ENCODE data around the gene PPP3CA. TPM values are rescaled to one million over a fixed set of nuclear protein-coding genes. Genes with fewer than 3 reads are reported as not detected.

PPP3CA gene
- total RNA-seq, 2 donors from 2014 or later = 42.6 to 50.2 TPM

DNA sequence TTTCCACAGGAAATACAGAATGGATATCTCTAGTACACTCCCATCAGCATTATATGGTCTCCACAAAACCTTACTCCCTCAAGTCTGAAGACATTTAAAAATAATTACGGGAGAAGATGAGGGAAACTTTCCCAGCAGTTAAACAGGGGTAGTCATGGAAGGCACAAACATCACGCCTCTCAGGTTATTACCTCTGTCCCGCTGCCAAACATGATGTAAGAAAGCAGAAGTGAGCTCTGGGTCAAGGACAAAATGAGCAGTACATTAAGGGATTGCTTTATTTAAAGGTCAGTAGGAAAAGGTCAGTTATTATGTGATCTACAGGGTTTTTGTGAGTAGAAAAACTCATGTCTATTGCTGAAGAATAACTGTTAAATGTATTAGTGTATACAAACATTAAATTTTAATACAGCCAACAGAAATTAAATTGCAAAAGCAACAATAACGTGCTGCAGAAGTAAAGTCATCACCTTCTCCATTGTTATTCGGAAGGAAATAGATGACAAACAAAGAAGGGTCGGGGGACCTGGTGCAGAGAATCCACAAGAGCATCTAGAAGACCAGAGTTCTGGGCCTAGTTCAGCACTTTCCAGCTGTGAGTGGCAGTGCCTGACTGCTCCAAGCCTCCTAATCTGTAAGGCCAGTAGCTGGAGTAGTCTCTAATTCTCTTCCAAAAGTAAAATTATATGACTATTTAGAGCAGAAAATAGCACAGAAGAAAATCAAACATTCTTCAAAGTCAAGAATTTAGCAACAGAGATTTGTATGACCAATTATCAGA lies 171.2 kb downstream of the PPP3CA start:
- DNase-seq (ENCODE audit: low spot score) = no peak
- Mint-ChIP-seq H3K36me3 (no peaks in the 10 kb centered on the region), H3K27ac (peak overlapping the region in 1 of 2 donors; percentile 40), H3K4me1 (ENCODE audit: low read depth in 2 of 2) (peaks cover 34 to 37% of the 10 kb centered on the region in 2 donors), H3K27me3 (no peaks in the 10 kb centered on the region), H3K4me3 (no peak overlapping the region), H3K9me3 (no peaks in the 10 kb centered on the region)
- ATAC-seq = no peak

DNA sequence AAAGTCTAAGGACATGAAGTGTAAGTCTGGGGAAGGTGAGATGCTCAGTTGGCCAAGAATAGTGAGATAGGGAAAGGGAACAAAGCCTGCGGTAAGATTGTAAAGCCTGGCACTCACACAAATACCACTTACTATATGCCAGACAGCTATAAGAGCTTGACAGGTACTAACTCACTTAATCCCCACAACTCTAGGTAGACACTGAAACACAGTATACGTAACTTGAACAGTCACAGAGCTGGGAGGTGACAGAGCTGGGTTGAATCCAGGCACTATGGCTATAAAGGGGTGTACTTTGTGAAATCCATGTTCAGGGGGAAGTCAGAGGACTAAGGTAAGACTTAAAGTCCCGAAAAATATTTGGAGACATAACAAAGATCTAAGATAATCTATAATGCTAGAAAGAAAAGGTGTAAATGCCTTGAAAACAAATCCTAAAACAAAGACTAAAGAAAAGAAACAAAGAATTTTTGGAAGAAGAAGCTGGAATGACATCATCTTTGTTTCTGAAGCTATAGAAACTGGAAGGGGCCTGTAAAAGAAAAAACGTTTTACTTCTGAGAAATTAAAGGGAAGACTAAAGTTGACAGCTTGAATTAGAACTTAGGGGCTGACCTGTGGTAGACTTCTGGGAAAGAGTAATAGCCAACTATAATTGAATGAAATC lies 172.5 kb downstream of the PPP3CA start:
- ATAC-seq (no peak), DNase-seq (ENCODE audit: low spot score) (no peak)
- no peaks in the 10 kb centered on the region for H3K36me3 Mint-ChIP-seq
- H3K4me3 Mint-ChIP-seq = no peak overlapping the region
- peak overlapping the region in 1 of 2 donors; percentile 40 for H3K27ac Mint-ChIP-seq
- H3K27me3 Mint-ChIP-seq = no peaks in the 10 kb centered on the region
- H3K9me3 Mint-ChIP-seq = no peaks in the 10 kb centered on the region
- H3K4me1 Mint-ChIP-seq (ENCODE audit: low read depth in 2 of 2) = peaks cover 34 to 37% of the 10 kb centered on the region in 2 donors

DNA sequence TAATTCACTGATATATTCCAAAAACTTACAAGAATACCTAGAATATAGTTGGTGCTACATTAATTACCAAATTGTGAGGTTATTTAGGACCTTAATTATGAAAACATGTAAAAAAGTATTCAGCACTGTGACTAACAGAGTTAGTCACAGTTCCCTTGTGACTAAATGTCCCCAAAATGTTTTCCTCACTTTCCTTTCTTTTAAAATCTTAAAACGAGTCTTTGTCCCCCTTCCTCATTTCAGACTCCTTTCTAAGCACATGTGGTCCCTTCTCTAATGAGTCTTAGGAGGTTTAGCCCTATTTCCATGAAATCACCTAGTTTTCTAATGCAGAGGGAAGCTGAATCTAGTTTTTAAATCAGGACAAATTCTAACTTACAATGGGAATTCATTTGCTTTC lies 175.0 kb downstream of the PPP3CA start:
- DNase-seq (ENCODE audit: low spot score) (no peak), ATAC-seq (no peak)
- H3K9me3 Mint-ChIP-seq = no peaks in the 10 kb centered on the region
- peak overlapping the region in 1 of 2 donors; percentile 17 for H3K27ac Mint-ChIP-seq
- peaks cover 23 to 27% of the 10 kb centered on the region in 2 donors for H3K4me1 Mint-ChIP-seq (ENCODE audit: low read depth in 2 of 2)
- no peaks in the 10 kb centered on the region for H3K27me3 Mint-ChIP-seq
- H3K36me3 Mint-ChIP-seq = no peaks in the 10 kb centered on the region
- H3K4me3 Mint-ChIP-seq = no peak overlapping the region

DNA sequence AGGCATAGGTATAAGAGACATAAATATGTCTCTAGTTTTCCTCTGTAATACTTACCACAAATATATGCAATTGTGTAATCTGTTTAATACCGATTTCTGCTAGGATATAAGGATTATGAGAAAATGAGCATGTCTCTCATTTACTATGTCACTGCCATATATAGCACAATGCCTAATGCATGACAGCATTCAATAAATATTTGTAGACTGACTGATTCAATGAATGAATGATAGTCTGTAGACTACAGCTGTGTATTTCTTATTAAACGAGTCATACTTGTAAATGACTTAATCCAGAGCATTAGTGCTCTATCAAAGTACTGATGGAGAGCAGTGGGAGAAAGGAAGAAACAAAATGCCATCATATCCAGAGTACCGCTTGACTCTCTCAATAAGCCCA lies 175.6 kb downstream of the PPP3CA start:
- Mint-ChIP-seq H3K4me1 (ENCODE audit: low read depth in 2 of 2) (peaks cover 23 to 27% of the 10 kb centered on the region in 2 donors), H3K27ac (peak overlapping the region in 1 of 2 donors; percentile 17), H3K36me3 (no peaks in the 10 kb centered on the region), H3K27me3 (no peaks in the 10 kb centered on the region), H3K9me3 (no peaks in the 10 kb centered on the region), H3K4me3 (no peak overlapping the region)
- no peak for DNase-seq (ENCODE audit: low spot score)
- ATAC-seq = no peak

DNA sequence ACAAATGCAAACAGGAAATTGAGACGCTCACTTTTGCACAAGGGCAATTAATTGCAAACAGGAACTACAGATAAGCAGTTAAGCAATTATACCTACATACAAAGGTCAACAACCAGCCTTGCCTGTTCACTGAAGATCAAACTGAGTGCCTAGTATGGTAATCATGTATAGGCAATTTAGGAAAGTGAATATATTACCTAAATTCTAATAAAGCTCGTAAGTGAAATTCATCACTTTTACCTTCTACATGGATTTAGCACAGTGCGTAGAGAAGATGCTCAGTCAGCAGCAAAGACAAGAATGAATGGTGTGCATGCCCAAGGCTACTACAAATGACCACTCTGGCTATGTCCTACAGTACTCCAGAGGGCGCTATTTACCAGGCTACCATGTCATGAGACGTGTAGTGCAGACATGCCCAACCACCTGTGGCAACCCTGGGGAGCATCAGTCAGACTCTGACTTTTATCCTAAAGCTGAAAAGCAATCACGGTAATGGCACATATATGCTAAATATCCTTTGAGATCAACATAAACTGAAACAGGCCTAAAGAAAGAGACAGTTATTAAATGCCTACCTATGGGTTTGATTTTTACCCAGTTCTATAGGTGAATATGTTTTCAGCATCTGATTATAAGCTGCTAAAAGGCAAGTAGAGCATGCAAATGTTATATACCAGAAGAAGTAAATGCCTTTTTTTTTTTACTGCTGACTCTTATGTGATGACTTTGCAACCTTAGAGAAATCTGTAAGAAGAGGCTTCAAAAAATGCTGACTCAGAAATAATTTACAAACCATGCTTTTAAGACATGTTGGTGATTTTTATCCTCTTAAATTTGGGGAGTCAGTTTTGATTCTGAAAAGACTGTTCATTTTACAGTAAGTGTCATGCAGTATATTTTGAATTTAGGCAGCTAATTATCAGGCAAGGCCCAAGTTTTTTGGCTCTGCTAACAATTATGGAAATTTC lies 178.0 kb downstream of the PPP3CA start:
- Mint-ChIP-seq H3K27ac (no peak overlapping the region), H3K36me3 (no peaks in the 10 kb centered on the region), H3K9me3 (no peaks in the 10 kb centered on the region), H3K27me3 (no peaks in the 10 kb centered on the region), H3K4me3 (no peak overlapping the region), H3K4me1 (ENCODE audit: low read depth in 2 of 2) (peaks cover 11 to 16% of the 10 kb centered on the region in 2 donors)
- DNase-seq (ENCODE audit: low spot score) (peak; percentile 61), ATAC-seq (peak; percentile 88 to 93)

DNA sequence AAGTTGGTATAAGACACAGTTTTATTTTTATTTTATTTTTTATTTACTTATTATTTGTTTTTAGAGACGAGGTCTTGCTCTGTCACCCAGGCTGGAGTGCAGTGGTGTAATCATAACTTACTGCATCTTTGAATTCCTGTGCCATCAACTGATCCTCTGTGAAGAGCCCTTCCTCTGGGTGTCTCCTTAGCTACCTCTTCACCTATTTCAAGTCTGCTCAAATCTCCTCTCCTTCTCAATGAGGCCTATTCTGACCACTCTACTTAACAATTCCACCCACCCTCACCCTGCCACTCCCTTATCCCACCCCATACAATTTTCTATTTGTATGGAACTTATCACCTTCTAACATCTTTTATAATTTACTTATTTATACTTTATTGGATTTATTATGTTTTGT lies 183.4 kb downstream of the PPP3CA start:
- ATAC-seq (no peak), DNase-seq (ENCODE audit: low spot score) (no peak)
- H3K4me3 Mint-ChIP-seq = no peak overlapping the region
- H3K9me3 Mint-ChIP-seq = no peaks in the 10 kb centered on the region
- no peaks in the 10 kb centered on the region for H3K36me3 Mint-ChIP-seq
- H3K4me1 Mint-ChIP-seq (ENCODE audit: low read depth in 2 of 2) = peaks cover 9% of the 10 kb centered on the region in 2 donors
- no peaks in the 10 kb centered on the region for H3K27me3 Mint-ChIP-seq
- H3K27ac Mint-ChIP-seq = no peak overlapping the region

DNA sequence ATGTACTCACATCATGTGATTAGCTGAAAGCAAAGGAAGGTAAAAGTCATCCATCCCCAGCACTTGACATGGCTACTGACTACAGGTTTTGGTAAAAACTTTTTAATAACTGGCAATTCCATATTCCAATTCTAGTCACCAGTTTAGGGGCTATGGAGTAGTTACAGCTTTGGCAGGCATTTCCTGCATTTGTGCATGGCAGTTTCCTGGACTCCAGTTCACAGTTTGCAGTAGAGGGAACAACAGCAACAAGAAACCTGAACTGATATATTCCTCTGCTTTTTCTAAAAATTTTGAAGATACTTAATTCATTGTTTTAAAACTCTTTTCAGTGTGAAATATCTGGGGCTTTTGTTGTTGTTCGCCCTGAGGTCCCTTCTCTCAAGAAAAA lies 184.3 kb downstream of the PPP3CA start:
- Mint-ChIP-seq H3K9me3 (no peaks in the 10 kb centered on the region), H3K27me3 (no peaks in the 10 kb centered on the region), H3K4me1 (ENCODE audit: low read depth in 2 of 2) (peaks cover 12 to 17% of the 10 kb centered on the region in 2 donors), H3K27ac (no peak overlapping the region), H3K36me3 (no peaks in the 10 kb centered on the region), H3K4me3 (no peak overlapping the region)
- DNase-seq (ENCODE audit: low spot score) = no peak
- ATAC-seq = no peak

DNA sequence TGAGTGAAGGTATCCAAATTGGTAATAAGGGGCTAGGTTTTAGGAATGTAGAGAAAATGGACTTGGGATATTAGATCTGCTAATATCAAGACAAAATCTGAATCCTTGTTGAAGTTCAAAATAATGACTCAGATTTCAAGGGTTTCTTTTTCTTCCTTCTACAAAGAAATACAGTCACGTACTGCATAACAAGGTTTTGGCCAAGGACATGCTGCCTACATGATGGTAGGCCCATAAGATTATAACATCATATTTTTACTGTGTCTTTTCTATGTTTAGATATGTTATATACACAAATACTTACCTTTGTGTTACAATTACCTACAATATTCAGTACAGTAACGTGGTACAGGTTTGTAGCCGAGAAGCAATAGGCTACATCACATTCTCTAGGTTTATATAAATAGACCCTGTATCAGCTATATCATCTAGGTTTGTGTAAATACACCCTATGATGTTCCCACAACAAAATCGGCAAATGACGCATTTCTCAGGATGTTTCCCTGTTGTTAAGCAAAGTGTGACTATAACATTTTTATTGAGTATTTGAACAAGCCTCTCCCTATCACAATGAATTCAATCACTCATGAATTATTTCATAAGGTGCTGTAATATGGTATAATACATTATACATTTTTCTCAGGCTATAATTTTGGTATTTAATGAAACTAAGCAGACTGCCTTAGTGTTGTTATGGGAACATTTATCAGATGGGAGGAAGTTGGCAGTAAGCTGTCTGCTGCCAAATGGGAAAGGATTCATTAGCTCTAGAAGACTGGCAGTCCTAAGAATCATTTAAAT lies 186.3 kb downstream of the PPP3CA start:
- H3K4me1 Mint-ChIP-seq (ENCODE audit: low read depth in 2 of 2) = peaks cover 26 to 31% of the 10 kb centered on the region in 2 donors
- H3K4me3 Mint-ChIP-seq = no peak overlapping the region
- H3K27ac Mint-ChIP-seq = no peak overlapping the region
- DNase-seq (ENCODE audit: low spot score) (no peak), ATAC-seq (no peak)
- H3K9me3 Mint-ChIP-seq = no peaks in the 10 kb centered on the region
- no peaks in the 10 kb centered on the region for H3K27me3 Mint-ChIP-seq
- no peaks in the 10 kb centered on the region for H3K36me3 Mint-ChIP-seq

DNA sequence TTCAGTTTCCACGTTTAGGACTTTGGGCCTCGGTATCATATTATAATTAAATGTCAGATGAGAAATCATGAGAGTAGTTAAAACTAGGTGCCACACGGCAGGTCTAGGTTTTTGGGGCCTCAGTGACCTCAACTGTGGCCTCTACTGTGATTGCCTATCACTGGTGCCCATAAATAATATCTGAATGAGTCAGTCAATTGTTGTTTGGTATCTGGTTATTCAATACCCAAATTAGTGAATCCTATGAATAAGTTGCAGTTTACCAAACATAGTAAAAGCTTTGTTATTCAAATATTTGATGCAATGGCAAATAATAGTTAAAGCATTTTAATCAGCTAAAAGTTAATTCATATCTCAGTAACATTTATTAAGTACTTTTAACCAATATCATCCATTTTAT lies 188.8 kb downstream of the PPP3CA start:
- no peaks in the 10 kb centered on the region for H3K9me3 Mint-ChIP-seq
- no peak for DNase-seq (ENCODE audit: low spot score)
- peak overlapping the region in 1 of 2 donors; percentile 3 for H3K27ac Mint-ChIP-seq
- peaks cover 33 to 42% of the 10 kb centered on the region in 2 donors for H3K4me1 Mint-ChIP-seq (ENCODE audit: low read depth in 2 of 2)
- no peaks in the 10 kb centered on the region for H3K27me3 Mint-ChIP-seq
- H3K36me3 Mint-ChIP-seq = no peaks in the 10 kb centered on the region
- no peak overlapping the region for H3K4me3 Mint-ChIP-seq
- no peak for ATAC-seq

DNA sequence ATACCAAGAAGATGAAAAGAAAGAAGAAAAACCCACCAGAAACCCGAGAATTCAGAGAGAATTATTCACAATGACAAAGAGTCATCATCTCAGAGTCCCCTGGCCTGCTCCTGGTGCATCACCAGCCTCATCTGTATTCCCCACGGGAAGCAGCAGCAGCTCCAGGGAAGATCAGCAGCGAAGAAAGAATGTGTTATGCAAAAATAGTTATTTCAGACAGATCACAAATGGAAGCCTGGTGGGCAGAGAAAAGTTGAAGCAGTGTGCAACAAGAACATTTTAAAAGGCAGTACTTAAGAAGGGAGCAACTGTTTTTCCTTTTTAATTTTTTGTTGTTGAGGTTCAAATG lies 189.2 kb downstream of the PPP3CA start:
- ATAC-seq = no peak
- Mint-ChIP-seq H3K4me3 (no peak overlapping the region), H3K27me3 (no peaks in the 10 kb centered on the region), H3K9me3 (no peaks in the 10 kb centered on the region), H3K4me1 (ENCODE audit: low read depth in 2 of 2) (peaks cover 35 to 42% of the 10 kb centered on the region in 2 donors), H3K27ac (peak overlapping the region in 1 of 2 donors; percentile 3), H3K36me3 (no peaks in the 10 kb centered on the region)
- DNase-seq (ENCODE audit: low spot score) = no peak

DNA sequence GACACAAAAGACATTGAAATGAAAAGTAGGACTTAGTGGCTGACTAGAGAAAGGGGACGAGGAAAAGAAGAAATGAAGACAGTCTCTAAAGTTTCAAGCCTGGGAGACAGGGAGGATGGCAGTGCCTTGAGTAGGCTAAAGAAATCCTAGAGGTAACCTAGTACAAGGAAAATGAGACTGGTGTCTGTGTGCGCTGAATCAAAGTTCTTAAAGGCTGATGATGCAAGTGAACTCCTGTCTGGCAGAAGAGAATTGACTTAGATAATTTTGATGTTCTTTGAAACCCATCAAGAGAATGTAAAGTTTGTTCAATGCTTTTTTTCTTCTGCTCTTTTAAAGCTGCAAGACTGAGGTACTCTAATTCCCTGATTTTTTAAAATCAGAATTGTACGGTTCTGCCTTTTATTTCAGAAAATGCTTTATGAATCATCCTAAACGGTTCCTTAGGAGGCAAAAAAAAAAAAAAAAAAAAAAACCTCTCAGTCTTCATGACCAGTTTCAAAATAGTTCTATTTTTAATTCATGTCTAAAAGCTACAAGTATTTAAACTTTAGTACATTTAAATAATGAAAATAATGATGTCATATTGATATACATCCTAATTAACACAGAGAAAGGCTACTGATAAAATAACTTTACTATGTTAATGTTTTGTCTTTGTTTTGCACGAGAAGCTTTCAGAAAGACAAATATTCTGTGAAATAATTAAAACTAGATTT lies 189.8 kb downstream of the PPP3CA start:
- peaks cover 38 to 47% of the 10 kb centered on the region in 2 donors for H3K4me1 Mint-ChIP-seq (ENCODE audit: low read depth in 2 of 2)
- H3K4me3 Mint-ChIP-seq = peak overlapping the region; percentile 67
- no peak for ATAC-seq
- no peaks in the 10 kb centered on the region for H3K27me3 Mint-ChIP-seq
- DNase-seq (ENCODE audit: low spot score) = no peak
- peak overlapping the region; percentile 79 to 84 for H3K27ac Mint-ChIP-seq
- no peaks in the 10 kb centered on the region for H3K36me3 Mint-ChIP-seq
- no peaks in the 10 kb centered on the region for H3K9me3 Mint-ChIP-seq

DNA sequence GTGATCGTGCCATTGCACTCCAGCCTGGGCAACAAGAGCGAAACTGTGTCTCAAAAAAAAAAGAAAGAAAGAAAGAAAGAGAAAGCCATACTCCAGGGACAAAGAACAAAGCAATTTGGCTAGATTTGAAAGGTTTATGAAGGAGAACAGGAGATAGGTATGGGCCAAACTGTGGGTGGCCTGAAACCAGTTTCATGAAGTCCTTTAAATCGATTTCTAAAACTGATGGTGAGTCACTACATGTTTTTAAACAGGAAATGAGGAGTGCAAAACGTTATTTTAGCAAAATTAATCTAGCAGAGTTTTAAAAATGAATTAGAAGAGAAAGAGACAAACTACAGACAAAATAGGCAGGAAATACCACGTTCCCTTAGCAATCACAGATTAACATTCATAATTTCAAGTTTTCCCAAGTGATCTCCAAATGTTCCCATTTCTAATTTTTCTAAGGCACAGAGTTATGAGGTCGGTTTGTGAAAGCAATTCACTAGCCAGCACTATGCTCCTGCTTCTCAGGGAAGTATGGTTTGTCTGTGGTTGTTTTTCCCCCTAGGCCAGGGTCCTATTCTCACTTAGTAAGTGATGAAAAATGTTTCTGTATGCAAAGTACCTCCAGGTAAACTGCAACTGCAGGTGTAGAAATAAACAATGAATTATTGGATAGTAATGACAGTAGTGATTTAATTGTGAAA lies 190.6 kb downstream of the PPP3CA start:
- H3K36me3 Mint-ChIP-seq = no peaks in the 10 kb centered on the region
- peak overlapping the region; percentile 67 for H3K4me3 Mint-ChIP-seq
- H3K9me3 Mint-ChIP-seq = no peaks in the 10 kb centered on the region
- ATAC-seq (no peak), DNase-seq (ENCODE audit: low spot score) (no peak)
- H3K27ac Mint-ChIP-seq = peak overlapping the region; percentile 79 to 84
- H3K4me1 Mint-ChIP-seq (ENCODE audit: low read depth in 2 of 2) = peaks cover 38 to 50% of the 10 kb centered on the region in 2 donors
- no peaks in the 10 kb centered on the region for H3K27me3 Mint-ChIP-seq

All from natural killer cell treated with Interleukin-12 subunit alpha and Interleukin-12 subunit beta and Interleukin-15 and Interleukin-18, amount 100 ng/mL, for 72 hours (primary cell).